ENCODE results near the gene RARS2.

The RARS2 gene

DNA sequence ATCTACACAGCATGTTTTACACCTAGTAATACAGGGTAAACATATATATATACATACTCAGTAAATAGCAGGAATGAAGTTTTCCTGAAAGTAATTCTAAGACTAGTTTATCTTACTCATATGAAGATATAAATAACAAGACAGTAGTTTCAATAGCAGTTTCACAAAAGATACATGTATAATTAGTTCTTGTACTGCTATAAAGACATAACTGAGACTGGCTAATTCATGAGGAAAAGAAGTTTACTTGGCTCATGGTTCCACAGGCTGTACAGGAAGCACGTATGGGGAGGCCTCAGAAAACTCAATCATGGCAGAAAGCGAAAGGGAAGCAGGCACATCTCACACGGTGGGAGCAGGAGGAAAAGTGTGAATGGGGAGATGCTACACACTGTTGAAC is 16.9 kb downstream of the RARS2 start:
- DNase-seq: no peak

DNA sequence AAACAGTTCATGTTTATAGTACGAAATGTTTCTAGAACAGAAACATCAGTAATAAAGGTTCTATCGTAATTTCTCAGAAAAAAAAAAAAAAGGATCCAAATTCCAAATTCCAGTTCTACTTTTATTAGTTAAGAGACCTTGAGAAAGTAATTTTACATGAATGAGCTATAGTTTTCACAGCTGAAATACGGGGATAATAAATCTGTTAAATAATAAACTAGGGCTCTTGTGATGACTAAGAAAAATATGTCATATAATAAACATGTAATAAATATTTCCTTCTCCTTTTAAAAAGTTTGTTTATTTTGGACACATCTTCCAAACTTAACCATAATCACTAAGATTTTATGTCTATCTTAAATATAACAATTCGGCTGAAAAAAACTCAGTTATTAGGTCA is 17.8 kb downstream of the RARS2 start:
- no peak for DNase-seq

DNA sequence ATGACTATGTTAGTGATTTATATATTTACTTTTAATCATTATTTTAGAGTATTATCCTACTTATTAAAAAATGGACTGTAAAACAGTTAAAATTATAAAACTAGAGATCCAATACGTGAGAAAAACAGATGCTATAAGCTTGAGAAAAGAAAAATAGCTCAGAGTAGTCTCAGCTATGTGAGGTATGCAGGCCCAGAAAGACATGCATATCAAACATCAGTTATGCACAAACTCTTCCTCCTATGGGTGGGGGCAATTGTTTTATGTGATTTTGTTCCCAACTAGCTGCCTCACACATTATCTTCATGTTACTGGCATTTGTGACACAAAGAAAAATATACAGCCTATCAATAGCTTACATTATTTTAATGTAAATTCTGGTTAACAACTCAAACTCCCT is 28.8 kb downstream of the RARS2 start:
- DNase-seq: no peak

DNA sequence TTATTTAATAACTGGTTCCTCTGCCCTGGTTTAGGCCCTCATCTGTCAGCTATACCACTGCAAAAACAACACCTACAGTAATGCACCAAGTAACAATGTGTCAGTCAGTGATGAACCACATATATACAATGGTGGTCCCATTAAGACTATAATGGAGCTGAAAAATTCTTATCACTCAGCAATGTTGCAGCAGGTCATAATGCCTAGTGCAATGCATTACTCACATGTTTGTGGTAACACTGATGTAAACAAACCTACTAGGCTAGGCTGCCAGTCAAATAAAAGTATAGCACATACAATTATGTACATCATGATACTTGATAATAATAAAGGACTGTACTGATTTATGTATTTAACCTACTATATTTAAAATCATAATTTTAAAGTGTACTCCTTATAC is 31.3 kb downstream of the RARS2 start:
- DNase-seq: no peak

DNA sequence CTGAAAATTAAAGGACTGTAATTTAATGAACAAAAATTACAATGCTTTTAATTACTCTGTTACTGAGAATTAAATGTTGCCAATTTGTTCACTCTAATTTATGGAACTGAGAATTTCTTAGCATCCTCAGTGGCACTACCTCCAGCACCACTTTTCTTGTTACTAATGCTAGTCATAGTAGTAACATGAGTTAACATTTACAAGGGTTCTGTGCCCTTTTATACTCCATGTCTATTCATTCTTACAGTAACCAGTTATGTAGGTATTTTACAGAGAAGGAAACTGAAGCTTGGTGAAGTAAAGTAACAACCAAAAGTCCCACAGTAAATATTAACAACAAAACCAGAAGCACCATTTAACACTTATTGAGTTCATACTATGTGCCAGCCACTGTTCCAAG is 34.3 kb downstream of the RARS2 start:
- no peak for DNase-seq

DNA sequence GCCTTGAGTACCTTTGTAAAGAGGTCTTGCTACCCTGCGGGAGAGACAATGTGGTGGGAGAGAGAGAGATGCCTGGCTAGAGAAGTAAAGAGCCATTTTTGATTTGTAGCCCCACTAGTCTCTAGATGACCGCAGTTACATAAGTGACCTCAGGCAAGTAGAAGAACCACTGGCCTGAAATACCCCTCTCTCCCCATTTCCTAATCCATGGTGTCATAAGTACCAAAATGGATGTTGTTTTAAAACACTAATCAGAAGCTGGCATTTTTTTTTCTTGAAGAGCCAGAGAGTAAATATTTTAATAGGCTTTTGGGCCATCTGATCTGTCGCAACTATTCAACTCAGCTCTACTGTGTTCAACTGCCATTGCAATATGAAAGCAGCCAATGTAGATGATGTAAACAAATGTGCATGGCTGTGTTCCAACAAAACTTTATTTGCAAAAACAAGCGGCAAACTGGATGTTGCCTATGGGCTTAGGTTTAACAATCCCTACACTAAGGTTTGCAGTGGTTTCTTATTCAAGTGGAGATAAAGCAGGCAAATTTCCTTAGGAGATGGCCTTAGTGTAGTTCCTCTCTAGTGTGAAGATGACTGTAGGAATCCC is 36.5 kb downstream of the RARS2 start:
- no peak for DNase-seq

DNA sequence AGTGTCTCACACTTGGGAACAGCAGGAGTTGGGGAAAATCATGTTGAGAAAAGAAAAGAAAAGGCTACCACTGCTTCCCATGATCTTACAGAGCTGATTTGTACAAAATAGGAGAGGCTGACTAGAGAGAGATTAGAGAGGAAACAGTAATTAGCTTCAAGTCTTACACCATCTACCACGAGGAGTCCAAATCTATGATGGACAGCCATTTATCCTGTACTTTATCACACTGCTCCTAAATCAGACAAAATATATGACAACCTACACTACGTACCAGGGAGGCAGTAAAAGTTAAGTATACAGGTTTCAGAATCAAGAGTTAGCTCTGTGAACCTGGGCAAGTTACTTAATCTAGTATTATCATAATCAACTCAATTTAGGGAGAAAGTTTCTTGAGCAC is 38.0 kb downstream of the RARS2 start:
- DNase-seq: no peak

DNA sequence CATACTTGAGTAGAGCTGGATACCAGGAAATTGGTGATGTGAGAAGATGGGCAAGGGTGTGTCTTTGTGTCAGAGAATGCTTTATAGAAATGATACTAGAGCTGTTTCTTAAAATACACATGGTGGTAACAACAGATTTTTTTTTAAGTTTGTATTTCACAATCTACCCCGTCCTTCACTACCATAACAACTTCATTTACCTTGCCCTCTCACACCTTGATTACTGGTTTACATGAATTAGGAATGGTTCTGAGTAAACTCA is 45.4 kb downstream of the RARS2 start:
- DNase-seq: no peak

DNA sequence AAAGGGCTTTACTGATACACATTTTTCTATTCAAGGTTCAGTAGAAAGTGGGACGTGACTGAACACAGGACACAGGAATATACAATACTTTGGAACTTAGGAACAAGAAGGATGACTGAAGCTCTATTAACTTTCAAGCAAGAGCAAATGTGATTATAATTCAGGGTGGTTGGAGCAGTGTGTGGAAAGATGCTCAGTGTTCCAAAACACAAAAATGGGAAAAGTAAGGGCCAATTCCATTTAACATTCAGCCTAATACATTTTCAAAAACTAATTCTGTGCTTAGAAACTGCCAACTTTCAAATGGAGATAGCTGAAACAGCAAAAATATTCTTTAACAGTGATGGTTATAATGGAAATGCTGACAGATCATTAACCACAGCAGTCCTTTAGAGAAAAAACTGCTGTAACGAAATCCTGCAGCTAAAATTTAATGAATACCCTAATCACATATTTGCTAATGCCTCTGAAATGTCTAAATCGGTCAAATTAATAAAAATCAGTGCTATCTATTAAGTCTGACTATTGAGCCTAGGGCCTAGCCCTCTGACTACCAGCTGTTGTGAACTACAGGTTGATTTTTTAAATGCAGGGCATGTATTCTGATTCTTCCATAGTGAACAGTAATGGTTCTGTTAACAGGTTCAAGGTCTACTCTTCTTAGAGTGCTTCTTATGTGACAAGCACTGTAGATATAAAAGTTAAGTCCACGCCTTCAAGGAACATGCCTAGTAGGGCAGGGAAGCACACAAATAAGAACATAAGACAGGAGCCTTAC is 45.9 kb downstream of the RARS2 start:
- no peak for DNase-seq

DNA sequence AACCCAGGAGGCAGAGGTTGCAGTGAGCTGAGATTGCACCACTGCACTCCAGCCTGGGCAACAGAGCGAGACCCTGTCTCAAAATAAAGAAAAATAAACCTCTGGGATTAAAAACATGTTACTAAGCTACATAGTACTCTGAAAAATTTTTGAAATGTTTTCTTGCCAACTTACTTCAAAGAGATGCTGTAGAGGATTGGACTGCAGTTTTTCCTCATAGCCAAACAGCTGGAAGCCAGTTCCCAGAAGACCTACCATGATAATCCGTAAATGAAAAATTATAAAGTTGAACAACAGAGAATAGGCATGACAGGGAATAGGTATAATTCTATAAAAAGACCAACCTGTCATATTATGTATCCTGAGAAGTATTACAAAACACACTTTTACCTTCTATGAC is 48.0 kb downstream of the RARS2 start:
- no peak for DNase-seq

DNA sequence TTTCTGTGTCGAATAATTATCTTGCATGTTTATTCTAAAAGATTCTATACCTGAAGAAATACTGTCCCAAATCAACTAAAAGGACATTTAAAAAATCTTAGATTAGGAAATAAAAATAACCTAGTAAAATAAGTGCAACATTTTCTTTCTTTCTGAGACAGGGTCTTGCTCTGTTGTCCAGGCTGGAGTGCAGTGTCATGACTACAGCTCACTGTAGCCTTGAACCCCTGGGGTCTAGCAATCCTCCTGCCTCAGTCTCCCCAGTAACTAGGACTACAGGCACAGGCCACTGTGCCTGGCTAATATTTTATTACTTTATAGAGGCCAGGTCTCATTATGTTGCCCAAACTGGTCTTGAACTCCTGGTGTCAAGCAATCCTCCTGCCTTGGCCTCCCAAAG is 48.7 kb downstream of the RARS2 start:
- DNase-seq: no peak

DNA sequence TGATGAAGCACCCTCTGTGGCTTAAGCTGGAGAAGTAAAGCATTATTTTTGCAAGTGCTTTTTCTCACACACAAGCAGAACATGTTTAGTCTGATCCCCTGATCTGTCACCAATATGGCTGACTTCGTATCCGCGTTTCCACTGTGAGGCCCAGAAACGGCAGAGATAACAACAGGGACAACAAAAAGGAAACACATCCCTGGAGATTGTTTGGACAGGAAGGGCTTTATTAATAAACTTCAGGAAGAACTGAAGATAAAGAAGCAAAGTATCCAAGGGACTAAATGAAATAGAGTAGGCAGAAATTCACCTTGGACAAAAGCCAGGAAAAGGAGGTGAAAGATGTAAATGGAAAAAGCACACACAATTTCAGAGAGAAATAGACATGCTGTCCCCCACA is 49.2 kb downstream of the RARS2 start:
- no peak for DNase-seq

DNA sequence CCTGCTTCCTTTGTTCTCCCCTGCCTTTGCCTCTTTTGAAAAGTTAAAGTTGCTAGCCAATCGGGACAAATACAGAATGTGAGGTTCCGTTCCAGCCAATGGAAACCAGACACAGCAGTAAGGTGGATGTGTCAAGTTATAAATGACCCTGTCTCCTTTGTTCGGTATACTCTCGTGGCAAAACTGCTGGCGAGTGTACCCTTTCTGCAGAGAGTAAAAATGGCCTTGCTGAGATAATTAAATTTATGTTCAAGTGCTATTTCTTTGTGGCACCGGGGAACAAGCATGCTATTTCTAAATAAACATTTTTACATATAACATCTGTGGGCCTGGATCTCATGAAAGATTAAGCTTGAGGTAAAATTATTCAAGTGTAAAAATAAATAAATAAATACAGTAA is 50.2 kb downstream of the RARS2 start:
- no peak for DNase-seq

DNA sequence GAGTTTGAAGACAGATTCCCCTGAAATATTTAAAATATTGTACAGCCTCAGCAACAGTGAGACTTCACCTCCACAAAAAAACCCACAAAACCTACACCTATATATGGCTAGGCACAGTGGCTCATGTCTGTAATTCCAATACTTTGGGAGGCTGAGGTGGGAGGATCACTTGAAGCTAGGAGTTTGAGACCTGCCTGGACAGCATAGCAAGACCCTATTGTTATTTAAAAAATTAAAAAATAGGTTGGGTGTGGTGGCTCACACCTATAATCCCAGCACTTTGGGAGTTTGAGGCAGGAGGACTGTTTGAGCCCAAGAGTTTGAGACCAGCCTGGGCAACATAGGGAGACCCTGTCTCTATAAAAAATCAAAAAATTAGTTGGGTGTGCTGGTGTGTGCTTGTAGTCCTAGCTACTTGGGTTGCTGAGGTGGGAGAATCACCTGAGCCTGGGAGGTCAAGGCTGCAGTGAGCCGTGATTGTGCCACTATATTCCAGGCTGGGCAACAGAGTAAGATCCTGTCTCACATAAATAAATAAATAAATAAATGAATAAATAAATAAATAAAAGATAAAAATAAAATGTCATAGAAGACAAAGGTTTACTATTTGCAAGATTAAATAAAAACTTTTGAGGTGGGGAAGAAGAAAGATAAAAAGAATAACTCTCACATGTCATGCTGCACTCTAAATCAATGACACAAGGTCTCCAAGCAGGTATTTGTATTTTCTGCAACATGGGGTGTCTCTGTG is 51.1 kb downstream of the RARS2 start:
- DNase-seq: no peak

DNA sequence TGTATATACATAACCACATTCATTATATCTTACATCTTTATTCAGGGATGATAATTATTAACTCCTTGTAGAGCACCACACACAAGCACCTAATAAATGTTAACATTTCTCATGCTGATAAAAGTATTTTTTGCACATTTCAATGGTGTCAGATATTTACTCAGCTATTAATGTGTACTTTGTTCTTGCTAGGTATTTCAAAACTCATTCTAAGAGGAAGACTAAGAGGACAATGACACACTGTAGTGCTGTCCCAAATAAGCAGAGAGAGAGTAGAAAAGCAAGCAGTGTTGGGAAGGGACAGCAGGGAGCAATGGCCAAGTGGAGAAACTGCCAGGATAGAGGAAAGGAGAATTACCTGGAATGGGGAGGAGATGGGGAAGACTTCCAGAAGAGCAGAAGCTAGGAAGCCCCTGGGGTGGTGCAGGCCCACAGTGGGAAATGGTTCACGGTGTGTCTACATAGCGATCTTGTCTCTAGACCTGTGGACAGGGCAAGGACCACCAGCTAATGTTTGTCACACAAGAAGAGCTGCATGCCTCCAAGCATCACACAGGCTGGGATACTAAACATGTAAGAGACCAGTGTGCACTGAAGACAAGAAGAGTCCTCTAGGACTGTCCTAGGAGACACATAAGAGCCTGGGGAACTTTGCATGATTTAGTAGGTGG is 55.3 kb downstream of the RARS2 start:
- no peak for DNase-seq

DNA sequence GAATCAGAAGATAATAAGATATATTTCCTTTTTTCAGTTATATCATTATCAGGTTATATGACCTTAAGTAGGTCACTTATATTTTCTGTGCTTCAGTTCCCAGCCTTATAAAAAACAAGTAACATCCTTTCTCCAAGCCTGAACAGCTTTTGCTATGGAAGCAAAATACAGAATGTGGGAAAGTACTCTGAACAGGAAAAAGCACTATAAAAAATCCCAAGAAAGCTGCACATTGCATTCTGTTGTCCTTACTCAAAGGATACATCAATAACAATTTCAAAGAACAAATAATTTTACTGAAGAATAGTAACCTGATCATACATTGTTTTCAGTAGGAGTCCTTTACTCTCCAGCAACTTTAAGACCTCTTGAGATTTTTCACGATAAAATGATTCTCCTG is 60.6 kb downstream of the RARS2 start:
- DNase-seq: no peak

DNA sequence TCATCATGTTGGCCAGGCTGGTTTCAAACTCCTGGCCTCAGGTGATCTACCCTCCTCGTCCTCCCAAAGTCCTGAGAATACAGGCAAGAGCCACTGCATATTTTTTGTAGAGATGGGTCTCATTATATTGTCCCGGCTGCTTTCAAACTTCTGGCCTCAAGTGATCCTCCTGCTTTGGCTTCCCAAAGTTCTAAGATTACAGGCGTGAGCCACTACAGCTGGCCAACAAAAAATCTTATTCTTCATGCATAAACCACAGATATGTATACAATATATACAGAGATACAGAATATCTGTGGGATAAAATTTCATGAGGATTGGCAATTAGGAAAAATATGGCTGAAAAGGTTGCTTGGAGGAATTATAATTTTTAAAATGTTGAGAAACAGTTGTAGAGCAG is 67.1 kb downstream of the RARS2 start:
- no peak for DNase-seq

DNA sequence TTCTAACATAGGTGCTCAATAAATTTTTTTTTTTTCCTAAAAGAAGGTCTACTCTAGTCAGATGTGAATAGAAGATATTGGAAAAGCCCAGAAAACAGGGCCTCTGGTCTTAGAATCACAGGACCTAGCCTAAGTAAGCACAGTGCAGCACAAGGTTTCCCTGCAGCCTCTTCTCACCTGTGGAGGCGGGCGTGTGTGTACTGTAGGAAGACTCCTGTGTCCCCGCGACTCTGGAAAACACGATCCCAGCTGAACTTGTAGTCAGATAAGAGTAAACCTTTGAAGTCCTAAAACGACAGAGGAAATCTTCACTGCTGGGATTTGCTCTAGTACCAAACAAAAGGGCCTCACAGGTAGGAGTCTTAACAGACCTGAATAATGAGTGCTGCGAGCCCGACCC is 71.3 kb downstream of the RARS2 start:
- DNase-seq: no peak

DNA sequence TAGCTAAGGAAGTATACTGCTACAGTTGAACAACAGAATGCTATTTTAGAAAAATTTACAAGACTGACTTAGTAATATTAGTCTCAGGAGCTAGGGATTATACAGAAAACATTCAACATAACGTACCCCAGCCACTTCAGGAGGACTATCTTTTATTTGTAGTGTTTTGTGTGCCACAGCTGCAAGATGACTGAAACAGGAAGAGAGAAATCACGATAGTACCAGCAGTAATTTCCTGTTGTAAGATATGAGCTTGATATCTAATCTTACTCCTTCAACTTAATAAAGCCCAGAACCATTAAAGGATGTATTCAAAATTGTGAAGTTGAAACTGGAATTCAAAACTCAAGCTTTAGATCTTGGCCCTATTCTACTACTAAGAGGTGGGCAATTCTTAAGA is 75.0 kb downstream of the RARS2 start:
- DNase-seq: no peak

DNA sequence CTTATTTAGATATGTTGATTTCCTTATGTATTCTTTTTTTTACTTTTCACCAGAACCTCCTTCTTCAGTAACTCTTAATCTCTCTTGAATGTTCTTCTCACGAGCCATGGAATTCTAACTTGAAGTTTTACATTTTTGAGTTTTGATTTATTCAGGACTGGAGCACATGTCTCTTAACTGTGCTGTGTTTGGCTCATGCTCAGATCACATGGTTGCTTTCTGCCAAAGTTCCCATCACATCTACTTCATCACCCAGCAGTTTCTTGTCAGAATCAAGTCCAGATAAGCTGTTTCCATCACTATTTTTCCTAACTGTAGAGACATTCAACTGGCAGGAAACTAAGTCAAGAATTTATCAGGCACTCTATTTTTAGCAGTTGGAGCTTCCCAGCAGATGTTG is 85.3 kb downstream of the RARS2 start:
- no peak for DNase-seq

DNA sequence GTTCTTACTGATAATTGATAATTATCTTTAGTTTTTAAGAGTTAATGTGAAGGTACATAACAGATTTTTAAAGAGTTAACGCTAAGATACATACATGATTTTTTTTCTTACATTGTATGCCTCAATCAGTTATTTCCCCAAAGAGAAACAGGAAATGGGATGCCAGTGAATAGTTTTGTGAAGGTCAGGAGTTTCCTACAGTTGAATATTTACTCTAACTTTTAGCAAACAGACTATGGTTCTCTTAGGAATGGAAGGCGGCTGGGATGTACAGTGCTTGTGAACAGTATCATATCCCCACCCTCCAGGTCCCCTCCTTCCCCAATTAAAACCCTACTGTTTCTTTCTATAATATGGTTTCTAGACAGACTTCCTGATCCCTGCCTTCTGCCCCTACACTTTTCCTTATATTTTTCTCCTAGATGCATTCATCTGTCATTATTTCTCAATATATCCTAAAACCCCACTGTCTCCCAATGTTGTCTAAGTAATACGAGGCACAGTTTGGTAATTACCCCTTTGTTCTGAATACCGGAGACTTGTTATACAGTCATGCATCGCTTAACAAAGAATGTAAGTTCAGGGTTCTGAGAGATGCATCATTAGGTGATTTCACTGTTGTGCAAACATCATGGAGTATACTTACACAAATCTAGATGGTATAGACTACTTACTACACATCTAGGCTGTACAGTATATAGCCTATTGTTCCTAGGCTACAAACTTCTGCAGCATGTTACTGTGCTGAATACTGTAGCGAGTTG is 87.8 kb downstream of the RARS2 start:
- DNase-seq: no peak

DNA sequence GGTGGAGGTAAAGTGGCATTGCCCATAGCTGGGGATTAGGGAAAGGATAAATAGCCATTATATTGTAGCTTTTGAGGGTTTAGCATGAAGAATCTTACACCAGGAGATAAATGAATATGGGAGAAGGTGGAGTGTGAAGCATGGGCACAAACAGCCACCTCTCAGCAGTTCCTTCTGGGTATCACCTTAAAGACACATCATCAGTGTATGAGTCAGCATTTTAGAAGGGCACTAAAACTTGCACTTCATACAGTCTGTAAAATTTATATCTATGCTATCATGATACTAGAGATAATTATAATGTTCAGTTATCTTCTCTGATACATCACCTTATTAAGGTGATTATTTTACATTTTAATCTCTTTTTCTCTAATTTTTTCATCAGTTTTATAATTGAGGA is 91.7 kb downstream of the RARS2 start:
- DNase-seq: no peak

DNA sequence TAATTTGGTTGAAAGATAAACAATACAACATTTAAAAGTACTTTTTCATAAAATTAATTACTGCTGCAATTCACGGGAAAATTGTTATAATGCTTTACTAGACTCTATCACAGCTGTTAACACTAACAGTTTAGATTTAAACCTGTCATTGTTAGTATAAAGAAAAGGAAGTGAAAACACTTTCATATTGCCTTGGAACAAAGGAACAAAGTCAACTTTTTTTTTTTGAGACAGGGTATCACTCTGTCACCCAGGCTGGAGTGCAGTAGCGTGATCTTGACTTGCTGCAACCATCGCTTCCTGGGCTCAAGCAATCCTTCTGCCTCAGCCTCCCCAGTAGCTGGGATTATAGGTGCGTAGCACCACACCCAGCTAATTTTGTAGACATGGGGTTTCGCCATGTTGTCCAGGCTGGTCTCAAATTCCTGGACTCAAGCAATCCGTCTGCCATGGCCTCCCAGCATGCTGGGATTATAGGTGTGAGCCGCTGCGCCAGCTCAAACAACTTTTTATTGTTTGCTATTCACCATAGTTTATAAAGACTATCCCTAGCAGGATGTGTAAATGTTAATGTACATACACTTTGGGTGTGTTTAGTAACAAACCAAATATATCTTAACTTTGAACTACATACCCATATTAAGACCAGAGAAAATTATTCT is 94.9 kb downstream of the RARS2 start:
- no peak for DNase-seq

Measured in activated effector memory CD4-positive, alpha-beta T cell treated with anti-CD3 and anti-CD28 coated beads, Interleukin-2, amount 50 U/mL, for 16 hours (primary cell).